Caco-2 (cell line): ENCODE data around the gene PTK6. TPM values are rescaled to one million over a fixed set of nuclear protein-coding genes. Genes with fewer than 3 reads are reported as not detected.
A peak's percentile ranks its signal among the peaks of the same experiment; 100 is the strongest.

Experiments used
- BruUV-seq: library from RNA; stranded (reverse); fragments of 400-500 nt; replicated peaks from 2 replicates; lab custom pipeline; 2021; lab: Mats Ljungman, UMichigan
- CTCF ChIA-PET: fragments of 300-600 bp; sonication (Branson Sonifier 250); formaldehyde crosslinking; loops from one replicate; lab custom pipeline; 2022; ENCODE audit warnings: antibody characterized with exemption; lab: Charles Lee
- POLR2A ChIA-PET: fragments of 300-600 bp; sonication (Branson Sonifier 250); formaldehyde crosslinking; loops from one replicate; lab custom pipeline; 2022; ENCODE audit warnings: antibody characterized with exemption; lab: Charles Lee
- DNase-seq, 2 experiments: peaks; one replicate each; pipeline versions ENCODE4 v3.0.0 to v3.0.0-alpha.2; 2020 to 2022
- H3K27me3 ChIP-seq: replicated peaks from 2 replicates; pipeline ENCODE4 v1.6.0; 2011; ENCODE audit warnings: low read length; ENCODE audit not compliant: control insufficient read depth, insufficient read depth
- H3K36me3 ChIP-seq: 2 replicates; pipeline ENCODE4 v1.5.1; 2011; ENCODE audit warnings: low read length; ENCODE audit not compliant: control insufficient read depth, insufficient read depth
- H3K4me1 ChIP-seq: fragments of 250-450 bp; sonication (Bioruptor Pico); 2 replicates; pipeline ENCODE4 v1.5.1; 2020; ENCODE audit warnings: mild to moderate bottlenecking
- H3K4me3 ChIP-seq: 2 replicates; pipeline ENCODE4 v1.5.1; 2011; ENCODE audit warnings: low read depth, mild to moderate bottlenecking, control low read depth, low read length
- H3K9me3 ChIP-seq: fragments of 250-450 bp; sonication (Bioruptor Pico); 2 replicates; pipeline ENCODE4 v1.5.1; 2020; ENCODE audit warnings: mild to moderate bottlenecking, moderate library complexity
- H3K27ac Mint-ChIP-seq: one replicate; pipeline ENCODE4 v1.8.0; 2022; ENCODE audit warnings: mixed read lengths; ENCODE audit not compliant: unreplicated experiment
- H3K27me3 Mint-ChIP-seq: one replicate; pipeline ENCODE4 v1.8.0; 2022; ENCODE audit warnings: mixed read lengths; ENCODE audit not compliant: insufficient read depth, unreplicated experiment
- H3K36me3 Mint-ChIP-seq: one replicate; pipeline ENCODE4 v1.8.0; 2022; ENCODE audit warnings: mild to moderate bottlenecking, mixed read lengths; ENCODE audit not compliant: insufficient read depth, unreplicated experiment
- H3K4me1 Mint-ChIP-seq: one replicate; pipeline ENCODE4 v1.8.0; 2022; ENCODE audit warnings: low read depth, mixed read lengths; ENCODE audit not compliant: unreplicated experiment
- H3K4me3 Mint-ChIP-seq: one replicate; pipeline ENCODE4 v1.8.0; 2022; ENCODE audit warnings: mild to moderate bottlenecking, moderate library complexity, mixed read lengths; ENCODE audit not compliant: unreplicated experiment
- H3K9me3 Mint-ChIP-seq: one replicate; pipeline ENCODE4 v1.8.0; 2022; ENCODE audit warnings: mixed read lengths; ENCODE audit not compliant: unreplicated experiment
- CTCF ChIP-seq, 2 experiments: fragments of 200-600 bp in 1 of 2; IDR thresholded peaks; 1 replicate in 1 of 2; 2 replicates in 1 of 2; pipeline versions ENCODE4 v1.5.1 to v1.8.0; 2011 to 2022; ENCODE audit warnings: antibody characterized with exemption in 1 of 2, control low read depth in 1 of 2, inconsistent platforms in 1 of 2, low read depth in 1 of 2, low read length in 1 of 2, mild to moderate bottlenecking in 1 of 2, moderate library complexity in 1 of 2; ENCODE audit not compliant: insufficient read depth in 1 of 2, severe bottlenecking in 1 of 2, unreplicated experiment in 1 of 2
- intact Hi-C: fragments of 100-400 bp; cut with micrococcal nuclease; formaldehyde crosslinking; loops from one replicate; pipeline ENCODE4 v1.10.0; 2022; ENCODE audit not compliant: unreplicated experiment
- total RNA-seq: library from RNA; stranded (reverse); gene quantifications from 2 replicates; pipeline ENCODE4 v1.2.3, GENCODE V29; 2022

PTK6 gene
- total RNA-seq, 1 experiment from 2014 or later = 0.64 TPM

GRCh38 chr20:63494420-63495166 lies 42.6 kb downstream of the PTK6 start:
- no peaks in the 10 kb centered on the region for H3K9me3 ChIP-seq
- no peaks in the 10 kb centered on the region for H3K36me3 ChIP-seq
- no peaks in the 10 kb centered on the region for H3K27me3 ChIP-seq
- no peak overlapping the region for H3K4me3 ChIP-seq
- BruUV-seq = no TSS peak
- no peak overlapping the region for H3K4me3 Mint-ChIP-seq
- no peaks in the 10 kb centered on the region for H3K36me3 Mint-ChIP-seq
- DNase-seq = peak in 1 of 2 experiments; percentile 50
- CTCF ChIA-PET = interaction anchor here (0.6 to 1.2 kb wide), 3 partner anchors 8 to 44 kb away, joined by 3 to 7 read pairs (median 4); no protein-coding TSS in a partner anchor
- H3K27ac Mint-ChIP-seq = no peak overlapping the region
- H3K4me1 Mint-ChIP-seq = no peaks in the 10 kb centered on the region
- H3K4me1 ChIP-seq = peaks cover 6% of the 10 kb centered on the region; the same call in 1 of the 2 replicates
- H3K9me3 Mint-ChIP-seq = peaks cover 20% of the 10 kb centered on the region
- intact Hi-C loops = no loop called here
- no peak for TF ChIP-seq CTCF (IDR thresholded peaks at IDR 0.05; ENCODE audit: insufficient read depth in 1 of 2, low read depth in 1 of 2, low read length in 1 of 2, severe bottlenecking in 1 of 2, unreplicated experiment in 1 of 2)
- H3K27me3 Mint-ChIP-seq = no peaks in the 10 kb centered on the region
- POLR2A ChIA-PET = no interaction called here

GRCh38 chr20:63494084-63494419 lies 43.1 kb downstream of the PTK6 start:
- intact Hi-C loops = no loop called here
- Histone ChIP-seq H3K27me3 (no peaks in the 10 kb centered on the region), H3K9me3 (no peaks in the 10 kb centered on the region), H3K4me1 (peaks cover 6% of the 10 kb centered on the region; the same call in 1 of the 2 replicates), H3K4me3 (no peak overlapping the region), H3K36me3 (no peaks in the 10 kb centered on the region)
- H3K27me3 Mint-ChIP-seq = no peaks in the 10 kb centered on the region
- CTCF ChIA-PET = interaction anchor here (1.0 to 1.2 kb wide), 2 partner anchors 10 to 44 kb away, joined by 3 to 4 read pairs; no protein-coding TSS in a partner anchor
- no peak for TF ChIP-seq CTCF (IDR thresholded peaks at IDR 0.05; ENCODE audit: insufficient read depth in 1 of 2, low read depth in 1 of 2, low read length in 1 of 2, severe bottlenecking in 1 of 2, unreplicated experiment in 1 of 2)
- no peak overlapping the region for H3K27ac Mint-ChIP-seq
- H3K4me1 Mint-ChIP-seq = no peaks in the 10 kb centered on the region
- DNase-seq = peak in 1 of 2 experiments; percentile 46
- H3K4me3 Mint-ChIP-seq = no peak overlapping the region
- H3K9me3 Mint-ChIP-seq = peaks cover 20% of the 10 kb centered on the region
- POLR2A ChIA-PET = no interaction called here
- no peaks in the 10 kb centered on the region for H3K36me3 Mint-ChIP-seq
- no TSS peak for BruUV-seq

- Mint-ChIP-seq H3K9me3 (peaks cover 20% of the 10 kb centered on the region), H3K4me1 (no peaks in the 10 kb centered on the region), H3K27ac (no peak overlapping the region), H3K27me3 (no peaks in the 10 kb centered on the region), H3K4me3 (no peak overlapping the region), H3K36me3 (no peaks in the 10 kb centered on the region)
- DNase-seq = peak in 1 of 2 experiments; percentile 50
- no peak for TF ChIP-seq CTCF (IDR thresholded peaks at IDR 0.05; ENCODE audit: insufficient read depth in 1 of 2, low read depth in 1 of 2, low read length in 1 of 2, severe bottlenecking in 1 of 2, unreplicated experiment in 1 of 2)
- peaks cover 6% of the 10 kb centered on the region; the same call in 1 of the 2 replicates for H3K4me1 ChIP-seq
- H3K27me3 ChIP-seq = no peaks in the 10 kb centered on the region
- intact Hi-C loops = no loop called here
- H3K9me3 ChIP-seq = no peaks in the 10 kb centered on the region
- H3K36me3 ChIP-seq = no peaks in the 10 kb centered on the region
- H3K4me3 ChIP-seq = no peak overlapping the region
- no TSS peak for BruUV-seq
- ChIA-PET POLR2A (no interaction called here), CTCF (interaction anchor here (1.0 kb wide), 1 partner anchor 45 kb away, joined by 4 read pairs; no protein-coding TSS in a partner anchor)
Measured at GRCh38 chr20:63493563-63494020, 43.6 kb downstream of the PTK6 start.
